Common myeloid progenitor, CD34-positive (primary cell): ENCODE measurements around the gene C22orf15.

Experiments used
- CTCF ChIA-PET: fragments of 350-600 bp; sonication (Branson Sonifier 250); formaldehyde crosslinking; loops from one replicate; lab custom pipeline; 2021; ENCODE audit warnings: antibody characterized with exemption; lab: Charles Lee
- POLR2A ChIA-PET: fragments of 350-600 bp; sonication (Branson Sonifier 250); formaldehyde crosslinking; loops from one replicate; lab custom pipeline; 2021; ENCODE audit warnings: antibody characterized with exemption; lab: Charles Lee
- DNase-seq, 3 donors: peaks; one replicate each; pipeline versions ENCODE4 v3.0.0 to v3.0.0-alpha.2; 2013
- H3K27ac ChIP-seq, 2 experiments: 1 replicate in 1 of 2; 2 replicates in 1 of 2; pipeline ENCODE4 v1.7.0; 2013; ENCODE audit warnings: inconsistent platforms in 2 of 2, low read length in 2 of 2, mild to moderate bottlenecking in 2 of 2, low read depth in 1 of 2, moderate library complexity in 1 of 2; ENCODE audit not compliant: severe bottlenecking in 2 of 2, insufficient read depth in 1 of 2, poor library complexity in 1 of 2
- H3K27me3 ChIP-seq, 5 experiments: replicated peaks in 2 of 5; 1 replicate in 3 of 5; 2 replicates in 2 of 5; pipeline versions ENCODE4 v1.6.1 to v1.7.0; 2013; ENCODE audit warnings: low read length in 4 of 5, mild to moderate bottlenecking in 2 of 5, moderate library complexity in 2 of 5, inconsistent platforms in 1 of 5; ENCODE audit not compliant: insufficient read depth in 5 of 5, control insufficient read depth in 4 of 5
- H3K36me3 ChIP-seq, 4 experiments: 1 replicate in 2 of 4; 2 replicates in 2 of 4; pipeline versions ENCODE4 v1.6.1 to v1.7.0; 2013; ENCODE audit warnings: low read length in 3 of 4, control low read depth in 1 of 4, mild to moderate bottlenecking in 1 of 4; ENCODE audit not compliant: control insufficient read depth in 4 of 4, insufficient read depth in 4 of 4
- H3K4me1 ChIP-seq, 4 experiments: 1 replicate in 3 of 4; 2 replicates in 1 of 4; pipeline versions ENCODE4 v1.6.1 to v1.7.1; 2013; ENCODE audit warnings: low read length in 3 of 4, mild to moderate bottlenecking in 3 of 4, control low read depth in 1 of 4, inconsistent platforms in 1 of 4, moderate library complexity in 1 of 4; ENCODE audit not compliant: control insufficient read depth in 4 of 4, insufficient read depth in 4 of 4; ENCODE audit errors: control extremely low read depth in 1 of 4
- H3K4me3 ChIP-seq, 7 experiments: 1 replicate in 4 of 7; 2 replicates in 3 of 7; pipeline versions ENCODE4 v1.5.1 to v1.7.0; 2013; ENCODE audit warnings: mild to moderate bottlenecking in 7 of 7, low read length in 6 of 7, moderate library complexity in 6 of 7, inconsistent platforms in 2 of 7, low read depth in 2 of 7, control low read depth in 1 of 7; ENCODE audit not compliant: insufficient read depth in 4 of 7, control insufficient read depth in 1 of 7; ENCODE audit errors: extremely low read depth in 1 of 7
- H3K9me3 ChIP-seq, 5 experiments: 1 replicate in 4 of 5; 2 replicates in 1 of 5; pipeline versions ENCODE4 v1.6.1 to v1.7.1; 2013; ENCODE audit warnings: low read length in 4 of 5, mild to moderate bottlenecking in 2 of 5, inconsistent platforms in 1 of 5, low read depth in 1 of 5, moderate library complexity in 1 of 5; ENCODE audit not compliant: control insufficient read depth in 4 of 5, insufficient read depth in 2 of 5; ENCODE audit errors: control extremely low read depth in 1 of 5
- WGBS: methylation state at CpG from one replicate; pipeline ENCODE4 v1.1.5; 2013; ENCODE audit not compliant: insufficient coverage; 5-methylcytosine and 5-hydroxymethylcytosine counted together

Gene C22orf15

GRCh38 chr22:23789638-23790037, 26.8 kb downstream of the C22orf15 start:
- peaks cover 8 to 25% (median 20%) of the 10 kb centered on the region in 4 experiments for H3K4me1 ChIP-seq
- CTCF ChIA-PET = interaction anchor here (0.6 to 2.4 kb wide), 10 partner anchors 9 to 60 kb away, joined by 3 to 14 read pairs (median 3); partner anchors contain the start of gene CHCHD10
- 92% methylated on average over 4 of the region's 4 CpGs for WGBS
- no peaks in the 10 kb centered on the region for H3K9me3 ChIP-seq
- POLR2A ChIA-PET = no interaction called here
- no peak overlapping the region for H3K27ac ChIP-seq
- peaks cover 5 to 43% (median 28%) of the 10 kb centered on the region in 4 experiments for H3K36me3 ChIP-seq
- H3K4me3 ChIP-seq = no peak overlapping the region
- H3K27me3 ChIP-seq = no peaks in the 10 kb centered on the region
- no peak for DNase-seq

DNA sequence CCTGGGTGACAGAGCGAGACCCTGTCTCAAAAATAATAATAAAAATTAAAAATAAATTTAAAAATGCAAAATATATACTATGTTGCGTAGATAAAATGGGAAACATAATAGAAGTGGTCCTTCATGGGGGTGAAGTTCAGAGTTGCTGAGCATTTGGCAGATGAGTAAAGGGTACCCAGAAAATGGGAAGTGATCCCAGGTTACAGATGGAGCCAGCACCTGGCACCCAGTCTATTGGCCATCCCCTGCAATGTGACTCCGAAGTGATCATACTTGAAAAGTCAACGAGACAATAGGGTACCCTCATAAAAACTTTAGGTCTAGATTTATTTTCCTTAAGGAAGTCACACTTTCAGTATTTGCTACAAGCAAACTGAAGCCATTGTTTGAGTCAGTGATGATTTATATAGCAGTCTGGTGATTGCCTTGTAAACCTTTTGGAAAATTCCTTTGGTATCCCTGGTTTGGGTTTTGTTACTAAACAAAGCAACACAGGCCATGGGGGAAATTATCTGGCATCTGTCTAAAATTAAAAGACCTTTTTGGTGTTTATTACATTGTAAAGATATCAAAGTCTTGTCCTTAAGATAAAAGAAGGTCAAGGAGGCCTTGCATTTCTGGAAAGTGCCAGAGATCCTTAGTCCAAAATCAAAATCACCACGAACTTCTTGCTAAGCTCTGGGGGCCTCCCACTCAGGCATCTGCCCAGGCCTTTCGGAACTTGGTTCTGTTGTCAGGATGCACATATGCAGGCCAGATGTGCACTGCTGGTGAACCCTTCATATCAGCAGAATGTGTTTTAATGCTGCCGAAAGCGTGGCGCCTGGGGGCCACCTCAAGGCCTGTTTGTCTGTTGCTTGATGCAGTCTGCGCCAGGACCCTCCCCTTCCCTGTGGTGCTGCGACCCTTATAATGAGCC, 28.3 kb downstream of the C22orf15 start:
- Histone ChIP-seq H3K4me1 (peaks cover 8 to 19% (median 17%) of the 10 kb centered on the region in 4 experiments), H3K36me3 (peaks cover 5 to 53% (median 38%) of the 10 kb centered on the region in 4 experiments), H3K9me3 (no peaks in the 10 kb centered on the region), H3K4me3 (no peak overlapping the region), H3K27me3 (no peaks in the 10 kb centered on the region), H3K27ac (no peak overlapping the region)
- WGBS = 92% methylated on average over 8 of the region's 11 CpGs
- ChIA-PET CTCF (no interaction called here), POLR2A (no interaction called here)
- no peak for DNase-seq

DNA sequence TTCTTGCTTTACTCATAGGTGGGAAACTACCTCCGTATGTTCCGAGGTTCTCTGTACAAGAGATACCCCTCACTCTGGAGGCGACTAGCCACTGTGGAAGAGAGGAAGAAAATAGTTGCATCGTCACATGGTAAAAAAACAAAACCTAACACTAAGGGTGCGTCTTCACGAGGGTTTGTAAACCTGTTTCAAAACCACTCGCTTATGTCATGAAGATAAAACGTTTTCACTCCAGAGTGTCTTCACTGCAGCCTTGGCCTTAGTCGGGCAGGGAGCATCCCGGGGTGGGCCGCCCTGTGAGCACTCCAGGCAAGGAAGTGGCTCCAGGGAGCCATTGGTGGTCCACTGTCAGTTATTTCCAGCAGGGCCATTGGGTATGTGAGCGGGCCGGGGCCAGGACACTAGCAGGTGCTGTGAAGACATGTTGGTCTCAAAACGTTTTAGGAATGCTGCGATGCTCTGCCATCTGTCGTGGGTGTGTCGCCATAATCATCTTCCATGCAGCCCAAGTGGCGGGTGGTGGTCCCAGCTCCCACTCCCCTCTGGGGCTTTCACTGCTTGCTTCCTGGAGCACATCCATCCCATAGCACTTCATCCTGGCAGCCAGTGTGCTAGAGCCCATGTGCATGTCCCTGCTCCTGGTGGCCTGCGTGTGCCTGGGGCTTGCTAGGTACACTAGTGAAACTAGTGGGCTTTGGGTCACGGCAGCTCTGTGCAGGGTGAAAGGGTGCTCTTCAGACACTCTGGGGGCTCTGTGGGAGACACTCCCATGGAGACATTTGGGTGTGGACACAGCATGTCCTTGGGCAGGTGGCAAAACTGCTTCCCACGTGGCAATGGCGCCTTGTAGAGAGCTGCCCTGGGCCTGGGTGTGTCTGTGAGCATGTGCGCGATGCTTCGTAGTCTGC, 29.2 kb downstream of the C22orf15 start:
- no peak overlapping the region for H3K4me3 ChIP-seq
- ChIA-PET CTCF (no interaction called here), POLR2A (no interaction called here)
- no peak for DNase-seq
- 98% methylated on average over 25 of the region's 25 CpGs for WGBS
- H3K36me3 ChIP-seq = peaks cover 11 to 58% (median 44%) of the 10 kb centered on the region in 4 experiments
- peaks cover 8 to 13% (median 11%) of the 10 kb centered on the region in 4 experiments for H3K4me1 ChIP-seq
- H3K27me3 ChIP-seq = no peaks in the 10 kb centered on the region
- no peak overlapping the region for H3K27ac ChIP-seq
- H3K9me3 ChIP-seq = no peaks in the 10 kb centered on the region

- peaks cover 11 to 66% (median 49%) of the 10 kb centered on the region in 4 experiments for H3K36me3 ChIP-seq
- WGBS = 93% methylated on average over 6 of the region's 8 CpGs
- H3K9me3 ChIP-seq = no peaks in the 10 kb centered on the region
- no peak overlapping the region for H3K27ac ChIP-seq
- no peak for DNase-seq
- no peaks in the 10 kb centered on the region for H3K27me3 ChIP-seq
- H3K4me1 ChIP-seq = peaks cover 0 to 3% (median 2%) of the 10 kb centered on the region in 4 experiments
- no peak overlapping the region for H3K4me3 ChIP-seq
- CTCF ChIA-PET = interaction anchor here (0.7 kb wide), 1 partner anchor 43 kb away, joined by 3 read pairs; the partner anchor contains the start of gene ZNF70
- POLR2A ChIA-PET = no interaction called here
Observed at GRCh38 chr22:23793326-23793725, 30.5 kb downstream of the C22orf15 start.

GRCh38 chr22:23796461-23796860, 33.7 kb downstream of the C22orf15 start:
- ChIA-PET POLR2A (interaction anchor here (0.6 kb wide), 1 partner anchor 55 kb away, joined by 3 read pairs; no protein-coding TSS in a partner anchor), CTCF (interaction anchor here (0.9 to 1.6 kb wide), 2 partner anchors 25 to 48 kb away, joined by 4 to 5 read pairs; no protein-coding TSS in a partner anchor)
- no peak overlapping the region for H3K27ac ChIP-seq
- H3K36me3 ChIP-seq = peaks cover 16 to 83% (median 61%) of the 10 kb centered on the region in 4 experiments
- DNase-seq = no peak
- H3K4me3 ChIP-seq = no peak overlapping the region
- WGBS = 88% methylated on average over 5 of the region's 5 CpGs
- no peaks in the 10 kb centered on the region for H3K4me1 ChIP-seq
- no peaks in the 10 kb centered on the region for H3K27me3 ChIP-seq
- no peaks in the 10 kb centered on the region for H3K9me3 ChIP-seq

DNA sequence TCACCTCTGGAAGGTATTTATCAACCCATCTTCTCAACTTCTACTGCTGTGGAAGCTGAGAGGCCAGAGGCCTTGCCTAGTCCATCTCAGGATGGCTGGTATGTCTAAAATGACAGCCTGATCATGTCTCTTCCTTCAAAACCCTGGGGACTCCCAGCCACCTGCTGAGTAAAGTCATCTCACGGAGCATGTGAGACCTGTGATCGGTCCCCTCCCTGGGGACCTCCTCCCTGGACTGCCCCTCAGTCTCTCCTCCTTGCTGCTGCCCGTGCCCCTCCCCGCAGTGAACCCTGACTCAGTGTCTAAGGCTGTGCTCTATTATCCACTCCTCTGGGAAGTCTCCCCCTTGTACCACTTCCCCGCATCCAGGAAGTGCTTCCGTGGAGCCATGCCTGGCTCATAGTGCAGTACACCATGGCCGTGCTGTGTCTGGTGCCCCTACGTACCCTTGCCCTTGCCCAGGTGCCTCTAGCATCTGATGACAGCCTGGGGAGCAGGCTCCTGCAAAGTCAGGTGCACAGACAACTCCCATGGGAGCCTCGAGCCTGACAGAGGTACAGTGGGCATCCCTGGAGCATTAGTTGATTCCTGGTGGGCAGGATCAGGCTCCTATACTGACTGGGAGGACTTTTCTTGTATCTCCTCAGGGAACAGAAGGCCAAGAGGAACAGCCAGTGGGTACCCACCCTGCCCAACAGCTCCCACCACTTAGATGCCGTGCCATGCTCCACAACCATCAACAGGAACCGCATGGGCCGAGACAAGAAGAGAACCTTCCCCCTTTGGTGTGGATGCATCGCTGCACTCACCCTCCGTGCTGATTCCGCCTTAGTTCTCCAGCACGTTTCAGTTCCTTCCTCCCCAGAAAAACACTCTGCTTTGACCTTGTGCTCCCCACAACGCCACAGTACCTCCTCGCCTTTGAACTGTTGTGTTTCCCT, 37.8 kb downstream of the C22orf15 start:
- 96% methylated on average over 16 of the region's 18 CpGs for WGBS
- H3K27me3 ChIP-seq = no peaks in the 10 kb centered on the region
- POLR2A ChIA-PET = no interaction called here
- H3K4me3 ChIP-seq = no peak overlapping the region
- H3K36me3 ChIP-seq = peaks cover 27 to 81% (median 61%) of the 10 kb centered on the region in 4 experiments
- H3K9me3 ChIP-seq = no peaks in the 10 kb centered on the region
- no peaks in the 10 kb centered on the region for H3K4me1 ChIP-seq
- no peak for DNase-seq
- H3K27ac ChIP-seq = peak overlapping the region; percentile 13 to 22
- CTCF ChIA-PET = no interaction called here
